Activated T-cell treated with anti-CD3 and anti-CD28 coated beads, Interleukin-2, amount 50 U/mL, for 72 hours (primary cell): ENCODE data around the gene PRSS21. TPM values are rescaled to one million over a fixed set of nuclear protein-coding genes. Genes with fewer than 3 reads are reported as not detected.

Source experiments
- ATAC-seq, 2 donors: fragments of 150-1000 bp; cut with Tn5 transposase; replicated peaks in 1 of 2; 2 replicates each; pipeline ENCODE4 v1.10.0; 2021; ENCODE audit warnings: moderate library complexity in 2 of 2, mild to moderate bottlenecking in 1 of 2
- DNase-seq, 2 donors: peaks; one replicate each; pipeline ENCODE4 v3.0.0; 2021 to 2022; ENCODE audit warnings: mixed read lengths in 1 of 2
- H3K27ac Mint-ChIP-seq: one replicate; pipeline ENCODE4 v1.8.0; 2022; ENCODE audit warnings: mild to moderate bottlenecking, moderate library complexity, mixed read lengths
- H3K27me3 Mint-ChIP-seq: one replicate; pipeline ENCODE4 v1.8.0; 2022; ENCODE audit warnings: low read depth, mixed read lengths
- H3K36me3 Mint-ChIP-seq, 2 donors: one replicate each; pipeline ENCODE4 v1.8.0; 2022; ENCODE audit warnings: mixed read lengths in 2 of 2, mild to moderate bottlenecking in 1 of 2; ENCODE audit not compliant: insufficient read depth in 2 of 2
- H3K4me1 Mint-ChIP-seq: one replicate; pipeline ENCODE4 v1.8.0; 2022; ENCODE audit warnings: low read depth, mixed read lengths
- H3K4me3 Mint-ChIP-seq, 2 donors: one replicate each; pipeline ENCODE4 v1.8.0; 2022; ENCODE audit warnings: mild to moderate bottlenecking in 2 of 2, mixed read lengths in 2 of 2, moderate library complexity in 2 of 2
- H3K9me3 Mint-ChIP-seq, 2 donors: one replicate each; pipeline ENCODE4 v1.8.0; 2022; ENCODE audit warnings: mixed read lengths in 2 of 2
- total RNA-seq, 2 donors: library from RNA; stranded (reverse); gene quantifications; one replicate each; pipeline ENCODE4 v1.2.3, GENCODE V29; 2022

The PRSS21 gene
- total RNA-seq, 2 donors from 2014 or later: 2.4 to 10.3 TPM

GRCh38 chr16:2856061-2856670, 39.1 kb downstream of the PRSS21 start:
- H3K36me3 Mint-ChIP-seq: peaks cover 8 to 10% of the 10 kb centered on the region in 2 donors
- ATAC-seq (no peak), DNase-seq (no peak)
- H3K4me1 Mint-ChIP-seq: peaks cover 11% of the 10 kb centered on the region
- no peak overlapping the region for H3K27ac Mint-ChIP-seq
- H3K4me3 Mint-ChIP-seq: peak overlapping the region; percentile 17 to 34
- H3K9me3 Mint-ChIP-seq: peaks cover 4 to 7% of the 10 kb centered on the region in 2 donors
- peaks cover 19% of the 10 kb centered on the region for H3K27me3 Mint-ChIP-seq

GRCh38 chr16:2856686-2857450, 39.8 kb downstream of the PRSS21 start:
- Mint-ChIP-seq H3K4me1 (peaks cover 11% of the 10 kb centered on the region), H3K27ac (no peak overlapping the region), H3K9me3 (peaks cover 4 to 7% of the 10 kb centered on the region in 2 donors), H3K4me3 (peak overlapping the region; percentile 17 to 34), H3K36me3 (peaks cover 8 to 10% of the 10 kb centered on the region in 2 donors), H3K27me3 (peaks cover 19% of the 10 kb centered on the region)
- ATAC-seq: no peak
- DNase-seq: no peak

- DNase-seq (peak in 1 of 2 donors; percentile 24), ATAC-seq (peak; percentile 58 to 59)
- Mint-ChIP-seq H3K4me3 (peak within 1 kb of the TSS; percentile 85 to 90), H3K4me1 (peaks cover 11% of the 10 kb centered on the region), H3K27me3 (peaks cover 19% of the 10 kb centered on the region), H3K36me3 (peaks cover 8 to 10% of the 10 kb centered on the region in 2 donors), H3K9me3 (peaks cover 4 to 7% of the 10 kb centered on the region in 2 donors), H3K27ac (peak within 1 kb of the TSS; percentile 36)
Observed at GRCh38 chr16:2857451-2858244, 40.6 kb downstream of the PRSS21 start, which contains the start of gene PRSS22. TSS of gene PRSS22 (minus strand) at chr16:2858170. CDS start at chr16:2858104, 66 bp downstream.

- H3K27me3 Mint-ChIP-seq: peaks cover 19% of the 10 kb centered on the region
- ATAC-seq (peak; percentile 19 to 26), DNase-seq (no peak)
- peaks cover 4 to 7% of the 10 kb centered on the region in 2 donors for H3K9me3 Mint-ChIP-seq
- no peak overlapping the region for H3K27ac Mint-ChIP-seq
- H3K4me1 Mint-ChIP-seq: peaks cover 11% of the 10 kb centered on the region
- peaks cover 8 to 10% of the 10 kb centered on the region in 2 donors for H3K36me3 Mint-ChIP-seq
- peak overlapping the region; percentile 85 to 90 for H3K4me3 Mint-ChIP-seq
Observed at GRCh38 chr16:2858245-2859025, 41.4 kb downstream of the PRSS21 start.

GRCh38 chr16:2859686-2860265, 42.7 kb downstream of the PRSS21 start:
- peaks cover 2% of the 10 kb centered on the region in 2 donors for H3K36me3 Mint-ChIP-seq
- DNase-seq: no peak
- H3K4me3 Mint-ChIP-seq: no peak overlapping the region
- ATAC-seq: no peak
- H3K4me1 Mint-ChIP-seq: peaks cover 11% of the 10 kb centered on the region
- peaks cover 19% of the 10 kb centered on the region for H3K27me3 Mint-ChIP-seq
- H3K9me3 Mint-ChIP-seq: peaks cover under 1 to 5% of the 10 kb centered on the region in 2 donors
- H3K27ac Mint-ChIP-seq: no peak overlapping the region

- DNase-seq: no peak
- peaks cover 0 to 3% of the 10 kb centered on the region in 2 donors for H3K9me3 Mint-ChIP-seq
- no peak overlapping the region for H3K27ac Mint-ChIP-seq
- no peak for ATAC-seq
- peaks cover 11% of the 10 kb centered on the region for H3K4me1 Mint-ChIP-seq
- no peak overlapping the region for H3K4me3 Mint-ChIP-seq
- peaks cover 19% of the 10 kb centered on the region for H3K27me3 Mint-ChIP-seq
- peaks cover 1 to 2% of the 10 kb centered on the region in 2 donors for H3K36me3 Mint-ChIP-seq
Observed at GRCh38 chr16:2860826-2861567, 44.0 kb downstream of the PRSS21 start.

- no peak overlapping the region for H3K4me3 Mint-ChIP-seq
- H3K9me3 Mint-ChIP-seq: no peaks in the 10 kb centered on the region
- peaks cover 12% of the 10 kb centered on the region for H3K4me1 Mint-ChIP-seq
- no peak for ATAC-seq
- H3K36me3 Mint-ChIP-seq: no peaks in the 10 kb centered on the region
- no peak overlapping the region for H3K27ac Mint-ChIP-seq
- peaks cover under 1% of the 10 kb centered on the region for H3K27me3 Mint-ChIP-seq
- no peak for DNase-seq
Observed at GRCh38 chr16:2865651-2866050, 48.6 kb downstream of the PRSS21 start.

- peak overlapping the region; percentile 22 to 31 for H3K4me3 Mint-ChIP-seq
- no peaks in the 10 kb centered on the region for H3K9me3 Mint-ChIP-seq
- no peak for ATAC-seq
- no peaks in the 10 kb centered on the region for H3K36me3 Mint-ChIP-seq
- no peak for DNase-seq
- no peaks in the 10 kb centered on the region for H3K27me3 Mint-ChIP-seq
- peaks cover 12% of the 10 kb centered on the region for H3K4me1 Mint-ChIP-seq
- H3K27ac Mint-ChIP-seq: no peak overlapping the region
Observed at GRCh38 chr16:2866431-2866830, 49.4 kb downstream of the PRSS21 start.

GRCh38 chr16:2867661-2867986, 50.6 kb downstream of the PRSS21 start:
- Mint-ChIP-seq H3K4me1 (peaks cover 12% of the 10 kb centered on the region), H3K4me3 (peak overlapping the region; percentile 91 to 96), H3K36me3 (no peaks in the 10 kb centered on the region), H3K9me3 (no peaks in the 10 kb centered on the region), H3K27ac (no peak overlapping the region), H3K27me3 (no peaks in the 10 kb centered on the region)
- DNase-seq (no peak), ATAC-seq (no peak)

GRCh38 chr16:2867987-2868789, 51.2 kb downstream of the PRSS21 start:
- ATAC-seq (peak; percentile 94 to 95), DNase-seq (peak; percentile 95 to 99)
- Mint-ChIP-seq H3K9me3 (no peaks in the 10 kb centered on the region), H3K4me3 (peak overlapping the region; percentile 91 to 96), H3K27ac (peak overlapping the region; percentile 94), H3K36me3 (no peaks in the 10 kb centered on the region), H3K4me1 (peaks cover 12% of the 10 kb centered on the region), H3K27me3 (no peaks in the 10 kb centered on the region)
